Hematopoietic multipotent progenitor cell treated with erythropoietin and hydrocortisone succinate and interleukin-3 and kit ligand, for 4 days (in vitro differentiated cells): ENCODE data around the gene USB1.

Source experiments
- DNase-seq: peaks from one replicate; pipeline ENCODE4 v3.0.0-alpha.2; 2015

Gene USB1

GRCh38 chr16:58035356-58036170 is 34.4 kb downstream of the USB1 start:
- no peak for DNase-seq

GRCh38 chr16:58036943-58037342 is 35.7 kb downstream of the USB1 start:
- no peak for DNase-seq

GRCh38 chr16:58037365-58038057 is 36.3 kb downstream of the USB1 start:
- no peak for DNase-seq

- DNase-seq, result no peak
Measured at GRCh38 chr16:58038219-58038641, 37.0 kb downstream of the USB1 start.

- DNase-seq, result no peak
Measured at GRCh38 chr16:58039829-58040495, 38.8 kb downstream of the USB1 start.

GRCh38 chr16:58040496-58040846 is 39.3 kb downstream of the USB1 start:
- no peak for DNase-seq

GRCh38 chr16:58040945-58041627 is 39.9 kb downstream of the USB1 start:
- no peak for DNase-seq

GRCh38 chr16:58041628-58041955 is 40.4 kb downstream of the USB1 start:
- DNase-seq, result no peak

- no peak for DNase-seq
Measured at GRCh38 chr16:58042001-58042885, 41.0 kb downstream of the USB1 start.

GRCh38 chr16:58042886-58043515 is 41.8 kb downstream of the USB1 start:
- DNase-seq, result no peak

- no peak for DNase-seq
Measured at GRCh38 chr16:58043571-58044155, 42.5 kb downstream of the USB1 start.

- DNase-seq, result no peak
Measured at GRCh38 chr16:58044266-58045019, 43.2 kb downstream of the USB1 start.

- DNase-seq, result no peak
Measured at GRCh38 chr16:58045096-58045495, 43.9 kb downstream of the USB1 start.

GRCh38 chr16:58046054-58046881 is 45.1 kb downstream of the USB1 start:
- DNase-seq, result peak; percentile 42

GRCh38 chr16:58046936-58047335 is 45.7 kb downstream of the USB1 start:
- DNase-seq, result no peak

- no peak for DNase-seq
Measured at GRCh38 chr16:58047557-58048348, 46.5 kb downstream of the USB1 start.

GRCh38 chr16:58048494-58049231 is 47.5 kb downstream of the USB1 start:
- no peak for DNase-seq
